Measurements from ENCODE around the gene PSMA5.
A peak's percentile ranks its signal among the peaks of the same experiment; 100 is the strongest.
"Not testable (repeated sequence)": the region's sequence is repeated elsewhere in the genome, so short reads cannot be mapped to it uniquely, and the experiment has no call there.

Gene PSMA5

DNA sequence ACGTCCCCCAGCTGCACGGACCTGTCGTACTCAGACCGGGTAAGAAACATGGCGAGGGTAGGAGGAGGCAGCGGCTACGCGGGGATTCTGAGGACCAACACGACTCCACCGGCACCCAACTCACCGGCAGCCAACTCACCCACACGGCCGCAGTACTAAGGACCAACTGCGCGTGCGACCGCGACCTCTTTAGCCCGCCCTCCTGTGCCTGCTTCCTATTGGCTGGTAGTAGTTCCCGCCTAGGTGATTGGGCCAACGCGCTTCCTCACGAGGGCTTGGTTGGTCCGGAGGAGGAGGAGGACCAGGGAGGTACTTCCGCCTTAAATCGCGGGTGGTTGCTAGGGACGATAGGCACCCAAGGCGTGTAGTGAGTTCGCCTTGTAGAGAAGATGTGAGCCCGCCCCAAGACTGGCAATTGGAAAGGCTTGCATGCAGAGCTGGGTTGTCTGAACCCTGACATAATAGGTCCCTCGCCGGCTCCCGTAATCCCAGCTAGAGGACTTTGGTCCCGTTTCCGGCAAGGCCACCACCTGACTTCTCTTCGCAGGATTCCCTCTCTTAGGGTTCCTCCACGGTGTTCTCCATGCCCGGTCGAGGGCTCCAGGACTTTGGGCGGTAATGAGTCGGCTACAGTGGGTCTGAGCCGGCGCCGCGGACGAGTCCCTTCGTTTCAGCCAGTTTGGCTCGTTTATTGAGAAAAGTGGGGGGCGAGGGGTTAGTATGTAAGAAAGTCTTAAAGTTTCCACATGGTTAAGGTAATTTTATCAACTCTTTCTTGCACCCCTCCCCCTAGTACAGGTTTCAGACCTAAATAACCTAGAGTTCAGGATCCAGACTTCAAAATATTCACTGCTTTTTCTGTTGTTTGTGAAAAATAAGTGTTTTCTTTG, at the start of gene PSMA5:
Gene PSMA5, minus strand, starts transcription at position 168 of the 890 bp plus-strand sequence. Its CDS starts 118 bp downstream, at position 50.
- peaks cover 12% of the 10 kb centered on the region for H3K27me3 Mint-ChIP-seq (ENCODE audit: low read depth)
- peaks cover 26% of the 10 kb centered on the region for H3K36me3 Mint-ChIP-seq (ENCODE audit: low read depth)
- no peaks in the 10 kb centered on the region for H3K9me3 Mint-ChIP-seq
- peak within 1 kb of the TSS; percentile 96 for H3K4me3 Mint-ChIP-seq
- H3K4me1 Mint-ChIP-seq (ENCODE audit: low read depth), result peaks cover 31% of the 10 kb centered on the region
- H3K27ac Mint-ChIP-seq, result peak within 1 kb of the TSS; percentile 97

- H3K4me1 Mint-ChIP-seq (ENCODE audit: low read depth), result peaks cover 6% of the 10 kb centered on the region
Observed at GRCh38 chr1:109475261-109475660, 49.0 kb upstream of the PSMA5 start.

GRCh38 chr1:109474697-109475096, 48.4 kb upstream of the PSMA5 start:
- Mint-ChIP-seq H3K36me3 (ENCODE audit: low read depth) (no peaks in the 10 kb centered on the region), H3K27me3 (ENCODE audit: low read depth) (peaks cover 51% of the 10 kb centered on the region), H3K4me1 (ENCODE audit: low read depth) (peaks cover 6% of the 10 kb centered on the region), H3K27ac (no peak overlapping the region), H3K4me3 (no peak overlapping the region), H3K9me3 (no peaks in the 10 kb centered on the region)

More at GRCh38 chr1:109475261-109475660, 49.0 kb upstream of the PSMA5 start:
- H3K36me3 Mint-ChIP-seq (ENCODE audit: low read depth), result no peaks in the 10 kb centered on the region
- peaks cover 51% of the 10 kb centered on the region for H3K27me3 Mint-ChIP-seq (ENCODE audit: low read depth)
- H3K4me3 Mint-ChIP-seq, result no peak overlapping the region
- H3K9me3 Mint-ChIP-seq, result no peaks in the 10 kb centered on the region
- no peak overlapping the region for H3K27ac Mint-ChIP-seq

GRCh38 chr1:109473284-109474057, 47.2 kb upstream of the PSMA5 start:
- not testable (repeated sequence) for H3K4me1 Mint-ChIP-seq (ENCODE audit: low read depth); H3K4me3 Mint-ChIP-seq; H3K27ac Mint-ChIP-seq; H3K9me3 Mint-ChIP-seq; H3K36me3 Mint-ChIP-seq (ENCODE audit: low read depth)
- H3K27me3 Mint-ChIP-seq (ENCODE audit: low read depth), result peaks cover 58% of the 10 kb centered on the region

DNA sequence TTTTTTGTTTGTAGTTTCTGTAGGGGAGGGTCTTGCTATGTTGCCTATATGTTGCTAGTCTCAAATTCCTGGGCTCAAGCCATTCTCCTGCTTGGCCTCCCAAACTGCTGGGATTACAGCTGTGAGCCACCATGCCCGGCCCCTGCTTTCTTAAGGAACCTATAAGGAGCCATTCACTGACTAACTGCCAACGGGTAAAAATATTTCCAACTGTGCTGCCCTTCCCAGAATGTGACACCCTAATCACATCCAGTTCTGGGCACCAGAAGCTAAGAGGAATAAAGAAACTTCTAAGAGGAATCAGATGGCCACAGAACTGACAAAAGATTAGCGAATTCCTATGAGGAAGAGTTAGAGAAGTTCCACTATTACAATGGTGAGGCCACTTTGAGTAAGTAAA, 46.5 kb upstream of the PSMA5 start:
- no peaks in the 10 kb centered on the region for H3K9me3 Mint-ChIP-seq
- no peaks in the 10 kb centered on the region for H3K4me1 Mint-ChIP-seq (ENCODE audit: low read depth)
- no peak overlapping the region for H3K4me3 Mint-ChIP-seq
- no peak overlapping the region for H3K27ac Mint-ChIP-seq
- no peaks in the 10 kb centered on the region for H3K36me3 Mint-ChIP-seq (ENCODE audit: low read depth)
- H3K27me3 Mint-ChIP-seq (ENCODE audit: low read depth), result peaks cover 65% of the 10 kb centered on the region

DNA sequence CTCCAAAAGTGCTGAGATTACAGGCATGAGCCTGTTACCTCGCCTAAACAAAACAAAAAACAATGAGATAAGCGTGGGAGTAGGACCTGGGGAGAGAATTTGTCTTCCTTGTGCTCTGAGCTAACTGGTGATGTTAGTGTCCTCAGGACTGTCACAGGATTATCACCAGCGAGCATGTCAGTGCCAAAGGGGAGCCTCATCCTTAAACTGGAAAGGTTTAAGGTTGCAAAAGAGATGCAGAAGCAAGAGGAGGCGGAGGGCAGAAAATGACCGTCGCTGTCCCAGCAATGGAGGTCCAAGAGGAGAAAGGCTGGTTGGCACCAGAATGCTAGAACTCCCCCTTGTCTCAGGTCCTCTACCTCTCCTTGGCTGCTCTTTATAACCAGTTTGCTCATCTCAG, 44.0 kb upstream of the PSMA5 start:
- Mint-ChIP-seq H3K4me3 (no peak overlapping the region), H3K36me3 (ENCODE audit: low read depth) (no peaks in the 10 kb centered on the region), H3K9me3 (no peaks in the 10 kb centered on the region), H3K27me3 (ENCODE audit: low read depth) (peaks cover 78% of the 10 kb centered on the region), H3K27ac (no peak overlapping the region), H3K4me1 (ENCODE audit: low read depth) (peaks cover 2% of the 10 kb centered on the region)

GRCh38 chr1:109468903-109469302, 42.7 kb upstream of the PSMA5 start:
- peaks cover 81% of the 10 kb centered on the region for H3K27me3 Mint-ChIP-seq (ENCODE audit: low read depth)
- no peaks in the 10 kb centered on the region for H3K9me3 Mint-ChIP-seq
- no peaks in the 10 kb centered on the region for H3K36me3 Mint-ChIP-seq (ENCODE audit: low read depth)
- H3K27ac Mint-ChIP-seq, result no peak overlapping the region
- peaks cover 2% of the 10 kb centered on the region for H3K4me1 Mint-ChIP-seq (ENCODE audit: low read depth)
- no peak overlapping the region for H3K4me3 Mint-ChIP-seq

DNA sequence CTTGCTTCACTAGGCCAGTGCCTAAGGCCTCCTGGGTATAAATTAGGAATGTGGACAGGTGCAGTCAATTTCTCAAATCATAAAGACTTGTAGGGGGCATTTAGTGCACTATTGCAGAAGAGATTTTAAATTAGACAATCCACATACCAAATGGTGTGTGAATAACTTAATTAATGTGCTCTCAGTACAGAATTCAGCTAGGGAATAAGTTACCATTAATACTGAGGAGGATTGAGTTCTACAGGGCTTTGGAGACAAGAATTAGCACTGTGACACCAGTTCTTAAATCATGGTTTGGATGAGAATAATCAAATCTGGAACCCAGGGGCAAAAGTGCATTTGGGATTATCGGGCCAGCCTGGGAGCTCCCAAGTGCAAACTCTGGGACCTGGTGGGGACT, 41.8 kb upstream of the PSMA5 start:
- Mint-ChIP-seq H3K4me1 (ENCODE audit: low read depth) (peaks cover 2% of the 10 kb centered on the region), H3K4me3 (no peak overlapping the region), H3K36me3 (ENCODE audit: low read depth) (no peaks in the 10 kb centered on the region), H3K9me3 (no peaks in the 10 kb centered on the region), H3K27ac (no peak overlapping the region), H3K27me3 (ENCODE audit: low read depth) (peaks cover 87% of the 10 kb centered on the region)

- peaks cover 87% of the 10 kb centered on the region for H3K27me3 Mint-ChIP-seq (ENCODE audit: low read depth)
- H3K9me3 Mint-ChIP-seq, result no peaks in the 10 kb centered on the region
- H3K36me3 Mint-ChIP-seq (ENCODE audit: low read depth), result no peaks in the 10 kb centered on the region
- H3K4me1 Mint-ChIP-seq (ENCODE audit: low read depth), result peaks cover 2% of the 10 kb centered on the region
- no peak overlapping the region for H3K27ac Mint-ChIP-seq
- no peak overlapping the region for H3K4me3 Mint-ChIP-seq
Observed at GRCh38 chr1:109467301-109467777, 41.1 kb upstream of the PSMA5 start.

- H3K27me3 Mint-ChIP-seq (ENCODE audit: low read depth), result peaks cover 90% of the 10 kb centered on the region
- no peak within 1 kb of the TSS for H3K27ac Mint-ChIP-seq
- no peaks in the 10 kb centered on the region for H3K9me3 Mint-ChIP-seq
- peak within 1 kb of the TSS; percentile 67 for H3K4me3 Mint-ChIP-seq
- H3K36me3 Mint-ChIP-seq (ENCODE audit: low read depth), result no peaks in the 10 kb centered on the region
- H3K4me1 Mint-ChIP-seq (ENCODE audit: low read depth), result peaks cover 2% of the 10 kb centered on the region
Observed at GRCh38 chr1:109466452-109467300, 40.4 kb upstream of the PSMA5 start, which contains the start of gene SYPL2. Gene SYPL2, plus strand, starts transcription at chr1:109466546. Its CDS starts 298 bp downstream, at chr1:109466844.

DNA sequence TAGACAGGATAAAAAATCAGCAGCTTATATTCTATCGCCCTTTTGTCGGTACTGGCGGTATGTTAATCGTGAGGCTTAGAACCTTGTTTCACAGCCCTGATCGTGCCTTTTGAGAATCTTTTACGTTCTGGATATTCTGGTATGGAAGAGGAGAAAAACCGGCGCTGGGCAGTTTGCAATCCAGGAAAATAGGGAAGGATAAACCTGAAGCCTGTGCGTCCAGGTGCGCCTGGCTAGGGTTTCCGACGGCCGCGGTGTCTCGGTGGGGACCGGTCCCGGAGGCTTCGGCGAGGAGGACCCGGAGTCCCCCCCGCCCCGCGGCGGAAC, 39.8 kb upstream of the PSMA5 start:
- peak overlapping the region; percentile 67 for H3K4me3 Mint-ChIP-seq
- H3K27ac Mint-ChIP-seq, result no peak overlapping the region
- H3K36me3 Mint-ChIP-seq (ENCODE audit: low read depth), result no peaks in the 10 kb centered on the region
- no peaks in the 10 kb centered on the region for H3K9me3 Mint-ChIP-seq
- peaks cover 92% of the 10 kb centered on the region for H3K27me3 Mint-ChIP-seq (ENCODE audit: low read depth)
- H3K4me1 Mint-ChIP-seq (ENCODE audit: low read depth), result peaks cover 2% of the 10 kb centered on the region

- H3K27me3 Mint-ChIP-seq (ENCODE audit: low read depth), result peaks cover 60% of the 10 kb centered on the region
- peaks cover 5% of the 10 kb centered on the region for H3K36me3 Mint-ChIP-seq (ENCODE audit: low read depth)
- H3K4me3 Mint-ChIP-seq, result no peak overlapping the region
- no peaks in the 10 kb centered on the region for H3K4me1 Mint-ChIP-seq (ENCODE audit: low read depth)
- peaks cover 16% of the 10 kb centered on the region for H3K9me3 Mint-ChIP-seq
- H3K27ac Mint-ChIP-seq, result no peak overlapping the region
Observed at GRCh38 chr1:109457819-109458218, 31.6 kb upstream of the PSMA5 start.

DNA sequence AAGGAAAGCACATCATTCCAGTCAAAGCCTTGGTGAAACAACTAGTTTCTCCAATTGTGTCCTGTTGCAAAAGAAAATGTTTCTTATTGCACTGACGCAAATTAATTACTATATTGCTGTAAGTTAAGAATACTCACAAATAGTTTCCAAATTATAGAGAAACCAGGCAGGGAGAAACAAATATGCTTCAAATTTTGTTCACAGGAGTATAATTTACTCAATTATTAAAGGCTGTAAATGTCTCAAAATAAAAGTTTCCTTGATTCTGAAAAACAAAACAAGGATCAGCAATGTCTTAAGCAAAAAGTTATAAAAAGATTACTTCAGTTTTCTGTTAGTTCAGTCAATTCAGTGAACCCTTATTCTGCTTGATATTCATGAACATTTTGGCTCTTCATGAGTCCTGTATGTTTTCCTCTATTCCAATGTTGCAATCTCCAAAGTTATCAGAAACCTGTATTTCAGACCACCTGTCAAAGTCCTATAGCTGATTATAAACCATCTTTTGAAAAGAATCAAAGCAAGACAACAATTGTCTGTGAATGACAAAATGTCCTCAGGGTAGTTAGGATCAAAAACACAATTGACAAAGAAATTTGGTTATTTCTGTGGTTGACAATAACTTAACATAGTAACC, 28.4 kb upstream of the PSMA5 start:
- no peak overlapping the region for H3K4me3 Mint-ChIP-seq
- H3K36me3 Mint-ChIP-seq (ENCODE audit: low read depth), result peaks cover 5% of the 10 kb centered on the region
- no peaks in the 10 kb centered on the region for H3K4me1 Mint-ChIP-seq (ENCODE audit: low read depth)
- H3K27ac Mint-ChIP-seq, result no peak overlapping the region
- H3K27me3 Mint-ChIP-seq (ENCODE audit: low read depth), result peaks cover 54% of the 10 kb centered on the region
- peaks cover 16% of the 10 kb centered on the region for H3K9me3 Mint-ChIP-seq

GRCh38 chr1:109447524-109447923, 21.3 kb upstream of the PSMA5 start:
- Mint-ChIP-seq H3K4me1 (ENCODE audit: low read depth) (peaks cover 1% of the 10 kb centered on the region), H3K4me3 (no peak overlapping the region), H3K27me3 (ENCODE audit: low read depth) (peaks cover 35% of the 10 kb centered on the region), H3K9me3 (no peaks in the 10 kb centered on the region), H3K36me3 (ENCODE audit: low read depth) (no peaks in the 10 kb centered on the region), H3K27ac (no peak overlapping the region)

Measured in T-helper 1 cell treated with Interleukin-12 subunit alpha and Interleukin-12 subunit beta and Interleukin-4 antibody, amounts not matched to agents 30 μg/mL and 1 μg/mL, for 36 hours (primary cell).